ENCODE data around the gene DNASE1L3.

DNASE1L3 gene

GRCh38 chr3:58157700-58158099 is 53.1 kb downstream of the DNASE1L3 start:
- DNase-seq, result no peak

DNA sequence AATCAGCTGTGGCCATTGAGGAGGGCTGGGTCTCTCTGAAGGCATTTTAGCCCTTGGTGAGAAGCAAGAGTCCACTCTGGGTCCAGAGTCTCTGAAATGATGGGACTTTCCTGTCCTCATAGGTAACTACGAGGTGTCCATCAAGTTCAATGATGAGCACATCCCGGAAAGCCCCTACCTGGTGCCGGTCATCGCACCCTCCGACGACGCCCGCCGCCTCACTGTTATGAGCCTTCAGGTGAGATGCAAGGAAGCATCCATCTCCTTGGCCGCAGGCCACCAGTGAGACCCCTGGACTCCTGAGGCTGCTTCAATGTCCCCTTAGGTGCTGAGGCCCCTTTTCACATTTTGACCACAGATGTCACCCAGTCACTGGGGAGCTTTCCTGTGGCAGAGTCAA is 54.9 kb downstream of the DNASE1L3 start:
- no peak for DNase-seq

DNA sequence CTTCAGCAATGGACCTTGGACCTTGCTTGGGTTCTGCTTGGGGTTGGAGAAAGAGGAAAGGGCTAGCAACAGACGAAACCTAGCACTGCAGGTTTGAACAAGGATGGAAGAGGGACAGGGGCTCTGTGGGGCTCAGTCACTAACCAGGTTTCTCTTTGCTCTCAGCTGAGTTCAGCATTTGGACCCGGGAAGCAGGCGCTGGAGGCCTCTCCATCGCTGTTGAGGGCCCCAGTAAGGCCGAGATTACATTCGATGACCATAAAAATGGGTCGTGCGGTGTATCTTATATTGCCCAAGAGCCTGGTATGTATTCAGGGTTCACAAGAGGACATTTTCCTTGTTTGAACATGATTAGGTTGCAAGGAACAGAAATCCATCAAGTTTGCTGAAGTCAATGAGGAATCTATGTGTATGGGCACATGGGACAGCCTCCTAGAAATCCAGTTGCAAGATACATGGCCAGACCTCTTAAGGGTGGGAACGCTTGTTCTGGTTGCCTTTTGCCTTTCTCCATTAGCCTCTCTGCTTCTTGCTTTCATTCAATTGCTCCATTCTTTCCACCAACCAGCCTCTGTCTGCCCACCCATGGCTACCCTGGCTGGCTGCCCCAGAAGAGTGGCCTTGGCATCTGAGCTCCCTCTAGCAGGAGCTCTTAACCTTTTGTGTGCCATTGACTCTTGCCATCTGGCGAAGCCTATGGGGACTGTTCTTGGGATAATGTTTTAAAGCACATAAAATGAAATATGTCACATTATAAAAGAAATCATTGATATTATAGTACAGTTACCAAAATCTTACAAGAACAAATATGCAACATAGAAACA is 55.9 kb downstream of the DNASE1L3 start:
- DNase-seq, result no peak

GRCh38 chr3:58153371-58153770 is 57.4 kb downstream of the DNASE1L3 start:
- no peak for DNase-seq

GRCh38 chr3:58152225-58153015 is 58.4 kb downstream of the DNASE1L3 start:
- DNase-seq, result no peak

DNA sequence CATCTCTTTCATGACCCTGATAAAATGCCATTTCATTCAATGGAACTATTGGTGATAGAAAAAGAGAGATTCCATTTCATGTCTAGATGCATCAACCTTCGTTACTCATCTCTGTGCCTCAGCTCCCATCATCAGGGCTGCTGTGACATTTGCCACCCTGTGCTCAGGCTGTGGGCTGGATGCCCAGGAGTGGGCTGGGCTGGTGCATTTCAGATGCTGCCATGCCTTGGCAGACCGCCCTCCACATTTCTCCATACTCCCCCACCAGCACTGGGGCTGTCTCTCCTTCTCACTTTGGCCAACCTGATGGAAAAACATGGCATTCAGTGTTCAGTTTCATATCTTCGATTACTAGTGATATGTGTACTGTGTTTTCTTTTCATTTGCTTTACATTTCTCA is 59.1 kb downstream of the DNASE1L3 start:
- no peak for DNase-seq

- no peak for DNase-seq
Observed at GRCh38 chr3:58150810-58151199, 60.0 kb downstream of the DNASE1L3 start.

DNA sequence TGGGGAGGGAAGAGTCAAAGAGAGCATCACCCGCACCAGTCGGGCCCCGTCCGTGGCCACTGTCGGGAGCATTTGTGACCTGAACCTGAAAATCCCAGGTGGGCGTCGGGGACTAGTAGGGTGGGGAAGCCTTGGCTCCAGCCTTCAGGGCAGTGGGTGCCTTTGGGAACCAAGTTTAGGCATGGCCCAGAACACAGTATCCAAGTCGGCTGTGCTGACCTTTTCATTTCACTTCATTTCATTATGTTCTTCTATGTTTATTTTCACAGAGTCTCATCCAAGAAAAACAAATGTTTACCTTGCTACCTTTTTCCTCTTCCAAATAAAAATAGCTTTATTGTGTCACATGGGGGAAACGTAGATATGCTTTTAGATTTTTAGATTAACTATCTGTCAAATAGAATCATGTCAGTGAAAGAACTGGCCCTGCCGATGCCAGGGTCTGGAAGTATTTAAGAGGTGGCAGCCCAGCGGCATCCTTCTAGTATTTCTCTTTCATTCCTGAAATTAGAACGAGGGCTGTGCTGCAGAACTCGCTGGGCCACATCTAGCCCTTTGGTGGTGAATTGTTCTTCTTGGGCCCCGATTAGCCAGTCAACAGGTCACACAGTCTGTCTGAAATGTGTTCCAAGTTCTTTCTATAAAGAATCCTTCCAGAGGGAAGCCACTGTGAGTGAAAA is 60.5 kb downstream of the DNASE1L3 start:
- no peak for DNase-seq

DNA sequence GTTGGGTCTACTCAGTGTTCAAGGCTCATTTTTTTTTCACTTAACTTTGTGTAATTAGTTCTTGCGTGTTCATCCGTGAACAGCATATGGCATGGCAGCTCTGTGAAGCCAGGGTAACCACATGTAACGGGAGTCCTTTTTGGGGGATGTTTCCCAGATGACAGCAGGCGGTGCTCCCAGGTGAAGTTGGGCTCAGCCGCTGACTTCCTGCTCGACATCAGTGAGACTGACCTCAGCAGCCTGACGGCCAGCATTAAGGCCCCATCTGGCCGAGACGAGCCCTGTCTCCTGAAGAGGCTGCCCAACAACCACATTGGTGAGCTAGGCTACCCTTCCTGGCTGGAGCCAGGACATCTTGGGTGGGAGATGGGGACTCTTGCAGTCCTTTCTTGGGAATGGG is 62.7 kb downstream of the DNASE1L3 start:
- DNase-seq, result no peak

GRCh38 chr3:58144478-58145325 is 66.1 kb downstream of the DNASE1L3 start:
- no peak for DNase-seq

GRCh38 chr3:58143417-58144055 is 67.2 kb downstream of the DNASE1L3 start:
- DNase-seq, result no peak

Measured in NCI-H82 (cell line).